Progenitor cell of endocrine pancreas (in vitro differentiated cells): Measurements from ENCODE around the gene LHFPL2. TPM values are rescaled to one million over a fixed set of nuclear protein-coding genes. Genes with fewer than 3 reads are reported as not detected.

ENCODE experiments used
- DNase-seq: peaks from one replicate; pipeline ENCODE4 v3.0.0; 2021; ENCODE audit warnings: low spot score; ENCODE audit not compliant: unreplicated experiment
- H3K27ac Mint-ChIP-seq: 2 replicates; pipeline ENCODE4 v1.8.0; 2021; ENCODE audit warnings: mild to moderate bottlenecking, moderate library complexity, mixed read lengths
- H3K27me3 Mint-ChIP-seq: 2 replicates; pipeline ENCODE4 v1.8.0; 2021; ENCODE audit warnings: mixed read lengths
- H3K36me3 Mint-ChIP-seq: 2 replicates; pipeline ENCODE4 v1.8.0; 2022; ENCODE audit warnings: mixed read lengths; ENCODE audit not compliant: insufficient read depth
- H3K4me1 Mint-ChIP-seq: 2 replicates; pipeline ENCODE4 v1.8.0; 2021; ENCODE audit warnings: low read depth, mixed read lengths
- H3K4me3 Mint-ChIP-seq: 2 replicates; pipeline ENCODE4 v1.8.0; 2021; ENCODE audit warnings: low read depth, mild to moderate bottlenecking, moderate library complexity, mixed read lengths
- H3K9me3 Mint-ChIP-seq: 2 replicates; pipeline ENCODE4 v1.8.0; 2021; ENCODE audit warnings: low read depth, mixed read lengths
- total RNA-seq: library from RNA; stranded (reverse); gene quantifications from 2 replicates; pipeline ENCODE4 v1.2.1, GENCODE V29; 2021
- TF ChIP-seq, protein P1 (sequence below): fragments of 200-600 bp; sonication (generic); IDR thresholded peaks from one replicate; pipeline ENCODE4 v1.5.0; 2021; ENCODE audit warnings: antibody characterized with exemption, mild to moderate bottlenecking; ENCODE audit not compliant: unreplicated experiment

The LHFPL2 gene
- total RNA-seq, 1 donor from 2014 or later = 15.0 TPM

DNA sequence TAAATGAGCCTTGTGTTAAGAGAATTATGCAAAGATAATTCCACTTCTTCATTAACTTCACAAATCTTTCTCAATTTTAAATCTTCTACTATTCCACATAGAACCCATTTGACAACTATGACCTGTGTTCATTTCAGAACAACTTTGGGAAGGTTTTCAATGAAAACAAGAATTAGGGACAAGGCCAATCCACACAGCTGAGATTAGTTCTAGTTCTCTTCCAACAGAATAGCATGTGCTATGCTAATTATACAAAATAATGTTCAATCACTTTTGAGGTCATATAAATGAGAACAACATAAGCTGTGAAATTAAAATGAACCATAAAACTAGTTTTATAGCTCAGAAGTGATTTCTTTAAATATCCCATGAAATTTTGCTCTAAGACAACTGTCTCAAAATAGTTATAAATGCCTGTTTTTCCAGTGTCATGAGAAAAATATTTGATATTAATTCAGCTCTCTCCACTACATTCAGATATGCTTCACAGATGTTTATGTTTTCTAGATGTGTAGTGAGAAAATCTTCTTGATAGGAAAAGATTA is 7.2 kb upstream of the LHFPL2 start:
- TF ChIP-seq, protein P1, sequence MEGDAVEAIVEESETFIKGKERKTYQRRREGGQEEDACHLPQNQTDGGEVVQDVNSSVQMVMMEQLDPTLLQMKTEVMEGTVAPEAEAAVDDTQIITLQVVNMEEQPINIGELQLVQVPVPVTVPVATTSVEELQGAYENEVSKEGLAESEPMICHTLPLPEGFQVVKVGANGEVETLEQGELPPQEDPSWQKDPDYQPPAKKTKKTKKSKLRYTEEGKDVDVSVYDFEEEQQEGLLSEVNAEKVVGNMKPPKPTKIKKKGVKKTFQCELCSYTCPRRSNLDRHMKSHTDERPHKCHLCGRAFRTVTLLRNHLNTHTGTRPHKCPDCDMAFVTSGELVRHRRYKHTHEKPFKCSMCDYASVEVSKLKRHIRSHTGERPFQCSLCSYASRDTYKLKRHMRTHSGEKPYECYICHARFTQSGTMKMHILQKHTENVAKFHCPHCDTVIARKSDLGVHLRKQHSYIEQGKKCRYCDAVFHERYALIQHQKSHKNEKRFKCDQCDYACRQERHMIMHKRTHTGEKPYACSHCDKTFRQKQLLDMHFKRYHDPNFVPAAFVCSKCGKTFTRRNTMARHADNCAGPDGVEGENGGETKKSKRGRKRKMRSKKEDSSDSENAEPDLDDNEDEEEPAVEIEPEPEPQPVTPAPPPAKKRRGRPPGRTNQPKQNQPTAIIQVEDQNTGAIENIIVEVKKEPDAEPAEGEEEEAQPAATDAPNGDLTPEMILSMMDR = no peak
- Mint-ChIP-seq H3K9me3 (no peaks in the 10 kb centered on the region), H3K4me1 (peaks cover 20% of the 10 kb centered on the region), H3K27me3 (peaks cover 21% of the 10 kb centered on the region), H3K4me3 (no peak overlapping the region), H3K36me3 (no peaks in the 10 kb centered on the region), H3K27ac (no peak overlapping the region)
- DNase-seq = no peak

DNA sequence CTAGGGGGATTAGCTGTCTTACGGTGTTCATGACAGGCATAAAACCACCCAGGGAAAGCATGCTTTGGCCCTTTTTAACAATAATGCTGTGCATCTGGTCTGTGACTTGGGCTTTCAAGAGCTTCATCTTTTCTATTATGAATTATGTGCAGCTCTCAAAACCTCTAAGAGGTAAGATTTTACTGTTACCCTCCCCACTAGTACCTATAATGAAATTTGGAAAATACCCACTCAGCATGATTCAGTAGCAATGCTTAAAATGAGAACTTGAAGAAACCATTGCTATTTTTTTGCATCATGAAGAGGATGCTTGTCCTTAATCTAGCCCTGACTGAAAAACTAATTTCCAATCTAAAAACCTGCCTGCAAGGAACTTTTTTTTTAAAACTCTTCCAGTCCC is 5.8 kb upstream of the LHFPL2 start:
- Mint-ChIP-seq H3K9me3 (no peaks in the 10 kb centered on the region), H3K27me3 (peaks cover 26% of the 10 kb centered on the region), H3K4me1 (peaks cover 12% of the 10 kb centered on the region), H3K36me3 (no peaks in the 10 kb centered on the region), H3K27ac (no peak overlapping the region), H3K4me3 (no peak overlapping the region)
- no peak for DNase-seq
- TF ChIP-seq, protein P1 = no peak

DNA sequence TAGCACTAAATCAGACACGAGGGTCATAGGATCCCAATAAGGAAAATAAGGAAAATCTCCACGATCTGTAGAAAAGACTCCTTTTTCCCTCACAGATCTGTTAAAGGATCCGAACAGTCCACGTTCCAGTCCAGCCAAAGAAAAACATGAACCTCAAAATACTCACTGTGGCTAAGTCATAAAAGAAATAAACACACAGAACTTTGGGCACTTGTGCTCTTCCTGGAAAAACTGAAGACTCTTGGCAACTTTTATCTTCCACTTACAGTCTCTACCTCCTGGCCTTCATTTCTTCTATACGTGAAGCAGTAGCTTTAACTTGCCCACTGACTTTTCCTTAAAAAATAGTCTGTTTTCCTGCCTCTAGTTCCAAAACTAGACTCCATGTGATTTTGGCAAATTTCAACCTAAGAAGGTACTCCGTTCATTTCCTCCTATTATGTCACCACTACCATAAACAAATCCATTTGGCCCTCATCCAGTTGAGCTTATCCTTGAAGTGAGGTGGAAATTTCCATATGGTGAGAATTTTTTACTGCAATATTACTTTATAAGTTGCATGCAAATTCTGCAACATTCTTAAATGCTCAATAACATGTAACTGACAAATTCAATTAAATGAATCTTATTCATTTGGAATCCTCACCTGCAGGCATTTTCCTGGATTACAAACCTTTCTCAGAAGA is 5.3 kb upstream of the LHFPL2 start:
- TF ChIP-seq, protein P1 = no peak
- Mint-ChIP-seq H3K36me3 (no peaks in the 10 kb centered on the region), H3K4me3 (no peak overlapping the region), H3K27ac (no peak overlapping the region), H3K9me3 (no peaks in the 10 kb centered on the region), H3K4me1 (peaks cover 8% of the 10 kb centered on the region), H3K27me3 (peaks cover 26% of the 10 kb centered on the region)
- no peak for DNase-seq

DNA sequence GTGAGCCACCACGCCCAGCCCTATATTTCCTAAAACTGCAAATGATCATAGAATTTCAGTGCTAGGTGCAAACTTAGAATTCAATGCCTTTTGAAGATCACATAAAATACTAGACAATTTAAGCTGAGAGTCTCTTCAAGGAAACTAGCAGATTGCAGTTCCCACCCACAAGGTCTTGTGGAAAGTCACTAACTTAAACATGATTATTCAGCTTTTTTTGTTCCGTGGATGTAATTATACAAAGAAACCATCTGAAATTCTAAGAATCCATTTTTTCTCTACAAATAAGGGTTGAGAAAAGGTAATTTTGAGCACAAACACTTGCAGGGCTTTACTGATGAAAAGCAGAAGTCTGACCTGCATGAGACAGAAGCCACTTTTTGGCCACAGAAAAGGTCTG is 4.5 kb upstream of the LHFPL2 start:
- TF ChIP-seq, protein P1 = no peak
- no peak for DNase-seq
- no peak overlapping the region for H3K27ac Mint-ChIP-seq
- peaks cover 26% of the 10 kb centered on the region for H3K27me3 Mint-ChIP-seq
- peaks cover 6% of the 10 kb centered on the region for H3K4me1 Mint-ChIP-seq
- H3K4me3 Mint-ChIP-seq = no peak overlapping the region
- no peaks in the 10 kb centered on the region for H3K36me3 Mint-ChIP-seq
- H3K9me3 Mint-ChIP-seq = no peaks in the 10 kb centered on the region

DNA sequence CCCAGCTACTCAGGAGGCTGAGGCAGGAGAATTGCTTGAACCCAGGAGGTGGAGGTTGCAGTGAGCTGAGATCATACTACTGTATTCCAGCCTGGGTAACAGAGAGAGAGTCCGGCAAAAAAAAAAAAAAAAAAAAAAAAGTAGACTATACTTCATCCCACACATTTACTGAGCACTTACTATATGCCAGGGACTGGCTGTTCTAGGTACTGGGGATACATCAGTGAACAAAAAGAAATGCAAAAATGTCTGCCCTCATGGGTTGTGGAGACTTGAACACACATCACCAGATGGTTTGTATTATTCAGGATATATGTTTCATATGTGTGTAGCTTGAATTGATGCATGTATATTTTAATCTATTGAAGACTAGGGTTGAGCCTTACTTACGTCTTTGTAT is 2.9 kb upstream of the LHFPL2 start:
- Mint-ChIP-seq H3K36me3 (no peaks in the 10 kb centered on the region), H3K27me3 (peaks cover 26% of the 10 kb centered on the region), H3K9me3 (no peaks in the 10 kb centered on the region), H3K27ac (no peak overlapping the region), H3K4me1 (peaks cover 17% of the 10 kb centered on the region), H3K4me3 (no peak overlapping the region)
- TF ChIP-seq, protein P1 = no peak
- no peak for DNase-seq
